Gastroesophageal sphincter (tissue), 3 donors: Measurements from ENCODE around the gene DRGX.

Experiments used
- EP300 ChIP-seq: sonication (generic); formaldehyde crosslinking; IDR thresholded peaks from one replicate; pipeline ENCODE4 v1.6.1; 2017; ENCODE audit warnings: antibody characterized with exemption, mild to moderate bottlenecking
- POLR2A ChIP-seq, 2 donors: fragments of 450-650 bp; IDR thresholded peaks; one replicate each; pipeline ENCODE4 v1.6.1; 2017; ENCODE audit warnings: antibody characterized with exemption in 2 of 2, mild to moderate bottlenecking in 2 of 2, moderate library complexity in 1 of 2
- POLR2AphosphoS5 ChIP-seq: sonication (generic); formaldehyde crosslinking; IDR thresholded peaks from one replicate; pipeline ENCODE4 v1.6.1; 2017; ENCODE audit warnings: antibody characterized with exemption
- TF ChIP-seq, protein P1 (sequence below), 4 experiments: fragments of 200-600 bp in 2 of 4; fragments of 450-650 bp in 2 of 4; sonication (generic) in 1 of 4; IDR thresholded peaks; one replicate each; pipeline ENCODE4 v1.5.1; 2017 to 2019; ENCODE audit warnings: antibody characterized with exemption in 4 of 4, mild to moderate bottlenecking in 2 of 4, moderate library complexity in 2 of 4

DNA sequence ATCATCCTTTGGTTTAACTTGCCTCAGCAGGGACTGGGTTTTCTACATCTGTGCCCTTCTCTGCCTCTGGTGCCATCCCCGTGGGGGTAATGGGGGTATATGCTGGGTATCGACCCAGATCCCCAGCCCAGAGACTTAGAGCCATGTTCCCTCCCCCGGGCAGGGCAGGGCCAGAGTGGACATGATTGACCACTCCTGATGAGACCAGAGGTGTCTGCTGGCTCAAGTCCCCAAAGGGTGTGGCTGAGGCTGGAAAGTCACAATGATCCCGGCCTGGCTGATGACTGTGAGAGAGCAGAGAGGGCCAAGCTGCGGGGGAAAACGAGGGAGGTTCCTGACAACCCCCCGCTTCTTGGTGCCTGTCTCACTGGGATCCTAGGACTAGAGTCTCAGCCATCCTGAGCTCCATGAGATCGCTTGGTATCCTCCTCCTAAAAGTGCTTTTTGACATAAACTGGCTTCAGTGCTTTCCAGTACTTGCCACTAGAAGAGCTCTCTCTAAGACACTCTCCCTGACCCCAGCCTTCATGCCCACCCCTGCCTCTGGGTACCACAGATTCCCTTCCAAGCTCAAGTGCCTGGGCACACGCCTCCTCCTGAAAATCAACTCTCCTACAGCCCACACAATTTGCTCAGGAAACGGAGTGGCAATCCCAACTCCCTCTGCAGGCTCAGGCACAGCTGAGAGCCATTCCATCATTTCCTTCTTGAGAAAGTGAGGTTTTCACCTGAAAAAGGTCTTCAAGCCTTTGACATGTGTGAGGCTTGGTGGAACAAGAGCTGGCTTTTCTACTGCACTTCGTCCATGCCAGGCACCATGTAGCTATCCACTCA lies 33.9 kb downstream of the DRGX start:
- TF ChIP-seq POLR2A (IDR thresholded peaks at IDR 0.05): no peak
- TF ChIP-seq EP300: no peak
- TF ChIP-seq, protein P1, sequence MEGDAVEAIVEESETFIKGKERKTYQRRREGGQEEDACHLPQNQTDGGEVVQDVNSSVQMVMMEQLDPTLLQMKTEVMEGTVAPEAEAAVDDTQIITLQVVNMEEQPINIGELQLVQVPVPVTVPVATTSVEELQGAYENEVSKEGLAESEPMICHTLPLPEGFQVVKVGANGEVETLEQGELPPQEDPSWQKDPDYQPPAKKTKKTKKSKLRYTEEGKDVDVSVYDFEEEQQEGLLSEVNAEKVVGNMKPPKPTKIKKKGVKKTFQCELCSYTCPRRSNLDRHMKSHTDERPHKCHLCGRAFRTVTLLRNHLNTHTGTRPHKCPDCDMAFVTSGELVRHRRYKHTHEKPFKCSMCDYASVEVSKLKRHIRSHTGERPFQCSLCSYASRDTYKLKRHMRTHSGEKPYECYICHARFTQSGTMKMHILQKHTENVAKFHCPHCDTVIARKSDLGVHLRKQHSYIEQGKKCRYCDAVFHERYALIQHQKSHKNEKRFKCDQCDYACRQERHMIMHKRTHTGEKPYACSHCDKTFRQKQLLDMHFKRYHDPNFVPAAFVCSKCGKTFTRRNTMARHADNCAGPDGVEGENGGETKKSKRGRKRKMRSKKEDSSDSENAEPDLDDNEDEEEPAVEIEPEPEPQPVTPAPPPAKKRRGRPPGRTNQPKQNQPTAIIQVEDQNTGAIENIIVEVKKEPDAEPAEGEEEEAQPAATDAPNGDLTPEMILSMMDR (IDR thresholded peaks at IDR 0.05): no peak
- TF ChIP-seq POLR2AphosphoS5: no peak
